Neuron (in vitro differentiated cells): ENCODE results near the gene SLC2A6.

Experiments used
- H2AFZ ChIP-seq: one replicate; pipeline ENCODE4 v1.6.1; 2013; ENCODE audit warnings: low read depth, mild to moderate bottlenecking, inconsistent platforms, low read length, moderate library complexity
- H3K27me3 ChIP-seq: one replicate; pipeline ENCODE4 v1.6.1; 2013; ENCODE audit warnings: low read length; ENCODE audit not compliant: insufficient read depth
- H3K36me3 ChIP-seq: one replicate; pipeline ENCODE4 v1.6.1; 2013; ENCODE audit warnings: low read length; ENCODE audit not compliant: insufficient read depth
- H3K4me1 ChIP-seq: one replicate; pipeline ENCODE4 v1.6.1; 2013; ENCODE audit warnings: low read length; ENCODE audit not compliant: insufficient read depth
- H3K4me3 ChIP-seq: 2 replicates; pipeline ENCODE4 v1.5.1; 2013; ENCODE audit warnings: mild to moderate bottlenecking, low read length, moderate library complexity
- H3K9me3 ChIP-seq: one replicate; pipeline ENCODE4 v1.6.1; 2013; ENCODE audit warnings: low read length

The SLC2A6 gene

GRCh38 chr9:133512253-133513213 lies 33.6 kb upstream of the SLC2A6 start:
- no peaks in the 10 kb centered on the region for H3K9me3 ChIP-seq
- H3K36me3 ChIP-seq: no peaks in the 10 kb centered on the region
- peaks cover 11% of the 10 kb centered on the region for H3K4me1 ChIP-seq
- H2AFZ ChIP-seq: no peak overlapping the region
- H3K4me3 ChIP-seq: no peak overlapping the region
- peaks cover 24% of the 10 kb centered on the region for H3K27me3 ChIP-seq

GRCh38 chr9:133511607-133512006 lies 32.7 kb upstream of the SLC2A6 start:
- Histone ChIP-seq H2AFZ (no peak overlapping the region), H3K4me1 (peaks cover 11% of the 10 kb centered on the region), H3K27me3 (peaks cover 20% of the 10 kb centered on the region), H3K9me3 (no peaks in the 10 kb centered on the region), H3K36me3 (no peaks in the 10 kb centered on the region), H3K4me3 (no peak overlapping the region)

- H3K27me3 ChIP-seq: peaks cover 20% of the 10 kb centered on the region
- no peaks in the 10 kb centered on the region for H3K36me3 ChIP-seq
- no peak overlapping the region for H2AFZ ChIP-seq
- peaks cover 11% of the 10 kb centered on the region for H3K4me1 ChIP-seq
- no peaks in the 10 kb centered on the region for H3K9me3 ChIP-seq
- H3K4me3 ChIP-seq: no peak overlapping the region
These were observed 32.1 kb upstream of the SLC2A6 start for GRCh38 chr9:133510926-133511505.

GRCh38 chr9:133509179-133510083 lies 30.5 kb upstream of the SLC2A6 start:
- Histone ChIP-seq H3K4me1 (peaks cover 11% of the 10 kb centered on the region), H2AFZ (no peak overlapping the region), H3K27me3 (peaks cover 16% of the 10 kb centered on the region), H3K4me3 (no peak overlapping the region), H3K36me3 (no peaks in the 10 kb centered on the region), H3K9me3 (no peaks in the 10 kb centered on the region)

- Histone ChIP-seq H3K4me3 (no peak overlapping the region), H3K36me3 (no peaks in the 10 kb centered on the region), H3K9me3 (no peaks in the 10 kb centered on the region), H3K27me3 (peaks cover 16% of the 10 kb centered on the region), H2AFZ (no peak overlapping the region), H3K4me1 (peaks cover 11% of the 10 kb centered on the region)
These were observed 29.1 kb upstream of the SLC2A6 start for GRCh38 chr9:133508046-133508445.

GRCh38 chr9:133507246-133507965 lies 28.5 kb upstream of the SLC2A6 start:
- H3K4me3 ChIP-seq: no peak overlapping the region
- H3K4me1 ChIP-seq: peaks cover 11% of the 10 kb centered on the region
- no peaks in the 10 kb centered on the region for H3K9me3 ChIP-seq
- no peak overlapping the region for H2AFZ ChIP-seq
- H3K36me3 ChIP-seq: no peaks in the 10 kb centered on the region
- peaks cover 16% of the 10 kb centered on the region for H3K27me3 ChIP-seq

GRCh38 chr9:133506653-133507038 lies 27.7 kb upstream of the SLC2A6 start:
- Histone ChIP-seq H3K9me3 (peaks cover 2% of the 10 kb centered on the region), H3K4me1 (peaks cover 11% of the 10 kb centered on the region), H3K36me3 (no peaks in the 10 kb centered on the region), H3K4me3 (no peak overlapping the region), H2AFZ (no peak overlapping the region), H3K27me3 (peaks cover 16% of the 10 kb centered on the region)

GRCh38 chr9:133505901-133506652 lies 27.2 kb upstream of the SLC2A6 start:
- Histone ChIP-seq H3K27me3 (peaks cover 16% of the 10 kb centered on the region), H3K4me3 (no peak overlapping the region), H3K4me1 (peaks cover 11% of the 10 kb centered on the region), H3K36me3 (no peaks in the 10 kb centered on the region), H3K9me3 (peaks cover 2% of the 10 kb centered on the region), H2AFZ (no peak overlapping the region)

GRCh38 chr9:133505186-133505830 lies 26.4 kb upstream of the SLC2A6 start:
- peaks cover 16% of the 10 kb centered on the region for H3K27me3 ChIP-seq

GRCh38 chr9:133502112-133502511 lies 23.2 kb upstream of the SLC2A6 start:
- Histone ChIP-seq H3K4me1 (no peaks in the 10 kb centered on the region), H3K27me3 (no peaks in the 10 kb centered on the region), H3K4me3 (no peak overlapping the region), H3K36me3 (no peaks in the 10 kb centered on the region), H3K9me3 (peaks cover 2% of the 10 kb centered on the region), H2AFZ (no peak overlapping the region)

More at GRCh38 chr9:133505186-133505830, 26.4 kb upstream of the SLC2A6 start:
- H3K36me3 ChIP-seq: no peaks in the 10 kb centered on the region
- peaks cover 2% of the 10 kb centered on the region for H3K9me3 ChIP-seq
- no peak overlapping the region for H3K4me3 ChIP-seq
- H3K4me1 ChIP-seq: peaks cover 11% of the 10 kb centered on the region
- H2AFZ ChIP-seq: no peak overlapping the region

- Histone ChIP-seq H2AFZ (no peak overlapping the region), H3K27me3 (no peaks in the 10 kb centered on the region), H3K9me3 (peaks cover 2% of the 10 kb centered on the region), H3K4me1 (no peaks in the 10 kb centered on the region), H3K4me3 (no peak overlapping the region), H3K36me3 (no peaks in the 10 kb centered on the region)
These were observed 21.0 kb upstream of the SLC2A6 start for GRCh38 chr9:133499892-133500270.
